Measurements from ENCODE around the gene TBCE. TPM values are rescaled to one million over a fixed set of nuclear protein-coding genes. Genes with fewer than 3 reads are reported as not detected.
"Not testable (repeated sequence)": the region's sequence is repeated elsewhere in the genome, so short reads cannot be mapped to it uniquely, and the experiment has no call there.

The TBCE gene
- total RNA-seq, 1 donor from 2014 or later, result 27.4 TPM

DNA sequence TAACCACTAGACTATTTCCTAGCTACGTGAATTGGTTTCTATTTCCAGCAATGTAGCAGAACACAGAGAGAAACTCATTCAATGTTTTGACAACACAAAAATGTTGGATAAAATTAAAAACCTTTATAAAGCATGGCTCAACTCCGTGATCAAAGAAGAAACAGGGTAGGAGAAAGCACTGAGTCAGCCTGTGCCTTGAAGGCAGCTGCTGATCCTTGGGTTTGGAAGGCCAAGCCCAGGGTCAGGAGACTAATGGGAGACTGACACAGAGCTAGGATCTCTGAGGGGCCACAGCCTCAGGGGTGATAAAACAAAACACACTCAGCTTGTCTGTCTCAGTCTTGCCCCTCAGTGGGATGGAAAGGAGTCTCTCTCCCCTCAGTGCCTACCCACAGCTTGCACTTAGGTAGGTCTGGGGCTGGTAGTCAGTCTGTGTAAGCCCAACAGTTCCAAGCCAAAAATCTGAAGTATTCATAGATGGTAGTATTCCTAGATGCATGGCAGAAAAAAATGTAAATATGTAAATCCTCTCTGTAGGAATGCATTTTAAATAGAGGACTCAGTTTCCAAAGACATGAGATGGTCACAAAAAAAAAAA, 83.8 kb downstream of the TBCE start:
- DNase-seq (ENCODE audit: low spot score), result no peak

DNA sequence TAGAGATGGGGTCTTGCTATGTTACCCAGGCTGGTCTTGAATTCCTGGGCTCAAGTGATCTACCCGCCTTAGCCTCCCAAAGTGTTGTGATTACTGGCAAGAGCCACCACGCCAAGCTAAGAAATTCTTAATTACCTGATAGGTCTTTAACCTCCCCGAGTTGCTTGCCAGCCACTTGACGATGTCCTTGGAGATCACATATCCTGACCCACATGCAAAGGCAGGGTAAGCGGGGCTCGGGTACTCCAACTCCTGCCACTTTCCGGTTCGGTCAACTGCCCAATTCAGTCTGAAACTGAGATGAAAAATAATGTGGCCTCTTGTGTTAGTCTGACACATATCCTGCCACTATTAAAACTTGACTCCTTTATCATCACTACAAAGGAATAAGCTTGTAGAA, 86.8 kb downstream of the TBCE start:
- DNase-seq (ENCODE audit: low spot score), result no peak

DNA sequence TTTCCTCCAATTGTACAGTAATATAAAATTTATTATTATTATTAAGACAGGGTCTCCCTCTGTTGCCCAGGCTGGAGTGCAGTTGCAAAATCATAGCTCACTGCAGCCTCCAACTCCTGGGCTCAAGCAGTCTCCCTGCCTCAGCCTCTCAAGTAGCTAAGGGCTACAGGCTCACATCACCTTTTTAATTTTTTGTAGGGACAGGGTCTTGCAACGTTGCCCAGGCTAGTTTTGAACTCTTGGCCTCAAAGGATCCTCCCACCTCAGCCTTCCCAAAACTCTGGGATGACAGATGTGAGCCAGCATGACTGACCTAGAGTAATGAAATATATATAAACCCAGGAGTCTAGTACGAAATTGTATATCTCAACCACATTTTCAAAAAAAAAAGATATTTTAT, 87.9 kb downstream of the TBCE start:
- DNase-seq (ENCODE audit: low spot score), result no peak

DNA sequence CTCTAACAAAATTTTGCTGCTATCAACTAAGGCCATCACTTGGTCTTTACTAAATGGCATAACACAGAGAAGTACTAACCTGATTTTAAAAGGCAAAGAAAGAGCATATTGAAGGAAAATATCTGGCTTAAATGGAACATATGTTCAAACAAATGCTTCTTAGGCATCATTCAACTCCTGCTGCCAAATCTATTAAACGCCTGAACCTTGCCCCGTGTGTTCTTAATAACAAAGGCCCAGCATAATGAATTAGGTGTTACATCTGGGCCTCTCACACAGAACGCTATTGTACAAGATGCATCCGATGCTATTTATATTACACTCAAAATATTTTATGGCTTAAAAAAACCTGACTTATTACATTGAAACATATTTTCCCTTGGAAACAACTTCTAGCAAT, 88.6 kb downstream of the TBCE start:
- no peak for DNase-seq (ENCODE audit: low spot score)

DNA sequence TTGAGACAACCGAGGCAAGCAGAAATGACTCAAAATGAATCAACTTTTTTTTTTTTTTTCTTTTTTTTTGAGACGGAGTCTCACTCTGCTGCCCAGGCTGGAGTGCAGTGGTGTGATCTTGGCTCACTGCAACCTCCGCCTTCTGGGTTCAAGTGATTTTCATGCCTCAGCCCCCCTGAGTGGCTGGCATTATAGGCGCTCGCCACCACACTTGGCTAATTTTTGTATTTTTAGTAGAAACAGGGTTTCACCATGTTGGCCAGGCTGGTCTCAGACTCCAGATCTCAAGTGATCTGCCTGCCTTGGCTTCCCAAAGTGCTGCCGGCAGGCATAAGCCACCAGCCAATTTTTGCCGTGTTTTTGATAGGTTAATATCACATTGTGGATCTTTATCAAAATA, 90.6 kb downstream of the TBCE start:
- DNase-seq (ENCODE audit: low spot score), result not testable (repeated sequence)

DNA sequence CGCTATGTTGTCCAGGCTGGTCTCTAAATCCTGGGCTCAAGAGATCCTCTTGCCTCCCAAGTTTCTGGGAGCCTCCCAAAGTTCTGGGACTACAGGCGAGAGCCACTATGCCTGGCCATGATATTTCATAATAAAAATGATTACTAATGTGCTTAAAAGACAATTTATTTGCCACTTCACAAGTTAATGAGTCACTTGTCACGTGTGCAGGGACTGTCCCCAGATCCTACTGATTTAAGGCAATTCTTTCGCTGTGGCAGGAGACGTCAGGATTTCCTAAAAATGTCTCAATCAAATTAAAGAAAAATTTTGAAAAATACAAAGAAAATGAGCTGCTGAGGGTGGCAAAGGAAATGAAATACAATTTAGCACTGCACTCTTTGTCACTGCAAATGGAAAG, 93.5 kb downstream of the TBCE start:
- no peak for DNase-seq (ENCODE audit: low spot score)

DNA sequence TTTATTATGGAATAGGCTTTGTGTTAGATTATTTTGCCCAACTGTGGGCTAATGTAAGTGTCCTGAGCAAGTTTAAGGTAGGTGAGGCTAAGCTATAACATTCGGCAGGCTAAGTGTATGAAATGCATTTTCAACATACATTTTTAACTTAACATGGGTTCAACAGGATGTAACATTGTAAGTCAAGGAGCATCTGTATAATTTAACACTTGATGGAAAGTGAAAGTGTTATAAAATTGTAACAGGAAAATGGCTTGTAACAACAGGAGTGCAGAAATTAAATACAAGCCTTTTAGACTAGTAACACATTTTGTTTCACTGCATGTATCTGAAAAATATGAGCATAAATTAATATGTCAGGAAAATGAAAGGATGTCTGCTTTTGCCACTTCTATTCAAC, 94.7 kb downstream of the TBCE start:
- DNase-seq (ENCODE audit: low spot score), result no peak

DNA sequence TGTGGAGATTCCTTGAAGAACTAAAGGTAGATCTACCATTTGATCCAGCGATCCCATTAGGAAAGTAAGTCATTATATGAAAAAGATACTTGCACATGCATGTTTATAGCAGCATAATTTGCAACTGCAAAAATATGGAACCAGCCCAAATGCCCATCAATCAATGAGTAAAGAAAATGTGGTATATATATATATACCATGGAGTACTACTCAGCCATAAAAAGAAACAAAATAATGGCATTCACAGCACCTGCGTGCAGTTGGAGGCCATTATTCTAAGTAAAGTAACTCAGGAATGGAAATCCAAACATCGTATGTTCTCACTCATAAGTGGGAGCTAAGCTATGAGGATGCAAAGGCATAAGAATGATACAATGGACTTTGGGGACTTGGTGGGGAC, 95.6 kb downstream of the TBCE start:
- DNase-seq (ENCODE audit: low spot score), result not testable (repeated sequence)

DNA sequence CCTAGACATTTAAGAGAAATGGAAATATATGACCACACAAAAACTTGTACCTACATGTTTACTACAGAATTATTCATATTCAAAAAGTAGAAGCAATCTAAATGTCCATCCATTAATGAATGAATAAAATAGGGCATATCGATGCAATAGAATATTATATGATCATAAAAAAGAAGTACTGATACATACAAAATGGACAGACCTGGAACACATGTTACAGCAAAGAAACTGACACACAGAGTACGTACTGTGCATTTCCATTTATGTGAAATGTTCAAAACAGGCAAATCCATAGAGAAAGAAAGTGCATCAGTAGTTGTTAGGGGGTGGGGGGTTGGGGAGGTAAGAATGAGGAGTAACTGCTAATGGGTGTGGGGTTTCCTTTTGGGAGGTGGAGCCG, 97.8 kb downstream of the TBCE start:
- no peak for DNase-seq (ENCODE audit: low spot score)

DNA sequence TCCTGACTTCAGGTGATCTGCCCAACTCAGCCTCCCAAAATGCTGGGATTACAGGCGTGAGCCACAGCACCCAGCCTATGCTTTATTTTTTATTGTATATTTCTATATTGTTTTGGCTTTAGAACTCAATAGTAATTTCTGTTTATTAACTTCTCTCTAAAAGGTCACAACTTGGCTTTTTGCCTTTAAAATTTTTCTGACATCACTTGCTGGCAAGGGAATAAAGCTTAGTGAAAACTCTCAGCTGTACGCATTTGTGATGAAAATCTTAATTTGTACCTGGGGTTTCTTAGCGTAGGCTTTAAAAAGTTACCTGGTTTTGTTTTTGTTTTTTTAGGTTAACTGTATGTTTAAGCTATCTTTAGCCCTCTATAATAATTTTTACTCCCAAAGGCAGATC, 100.8 kb downstream of the TBCE start:
- DNase-seq (ENCODE audit: low spot score), result no peak

DNA sequence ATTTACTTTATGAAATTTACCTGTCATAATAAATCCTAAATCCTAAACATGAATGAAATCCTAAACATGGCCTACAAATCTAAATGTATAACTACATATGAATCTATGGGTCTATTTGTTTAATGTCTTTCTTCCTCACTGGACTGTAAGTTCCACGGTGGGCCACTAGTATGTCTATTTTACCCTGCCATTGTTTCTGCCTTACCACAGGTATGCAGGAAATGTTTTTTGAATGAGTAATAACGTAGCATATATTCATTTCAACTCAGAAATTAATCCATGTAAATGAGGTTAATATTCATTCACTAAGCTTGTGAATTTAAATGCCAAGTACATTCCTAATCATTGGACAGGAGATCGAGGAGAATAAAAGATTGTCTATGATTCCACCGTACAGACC, 101.7 kb downstream of the TBCE start:
- DNase-seq (ENCODE audit: low spot score), result no peak

DNA sequence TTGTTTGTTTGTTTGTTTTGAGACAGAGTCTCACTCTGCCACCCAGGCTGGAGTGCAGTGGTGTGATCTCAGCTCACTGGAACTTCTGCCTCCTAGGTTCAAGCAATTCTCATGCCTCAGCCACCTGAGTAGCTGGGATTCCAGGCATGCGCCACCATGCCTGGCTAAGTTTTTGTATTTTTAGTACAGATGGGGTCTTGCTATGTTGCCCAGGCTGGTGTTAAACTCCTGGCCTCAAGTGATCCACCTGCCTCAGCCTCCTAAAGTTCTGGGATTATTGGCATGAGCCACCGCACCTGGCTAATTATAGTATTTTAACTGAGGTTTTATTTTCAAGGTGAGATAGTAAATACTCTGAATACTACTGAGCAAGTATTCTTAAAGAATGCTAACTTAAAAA, 102.7 kb downstream of the TBCE start:
- DNase-seq (ENCODE audit: low spot score), result not testable (repeated sequence)

DNA sequence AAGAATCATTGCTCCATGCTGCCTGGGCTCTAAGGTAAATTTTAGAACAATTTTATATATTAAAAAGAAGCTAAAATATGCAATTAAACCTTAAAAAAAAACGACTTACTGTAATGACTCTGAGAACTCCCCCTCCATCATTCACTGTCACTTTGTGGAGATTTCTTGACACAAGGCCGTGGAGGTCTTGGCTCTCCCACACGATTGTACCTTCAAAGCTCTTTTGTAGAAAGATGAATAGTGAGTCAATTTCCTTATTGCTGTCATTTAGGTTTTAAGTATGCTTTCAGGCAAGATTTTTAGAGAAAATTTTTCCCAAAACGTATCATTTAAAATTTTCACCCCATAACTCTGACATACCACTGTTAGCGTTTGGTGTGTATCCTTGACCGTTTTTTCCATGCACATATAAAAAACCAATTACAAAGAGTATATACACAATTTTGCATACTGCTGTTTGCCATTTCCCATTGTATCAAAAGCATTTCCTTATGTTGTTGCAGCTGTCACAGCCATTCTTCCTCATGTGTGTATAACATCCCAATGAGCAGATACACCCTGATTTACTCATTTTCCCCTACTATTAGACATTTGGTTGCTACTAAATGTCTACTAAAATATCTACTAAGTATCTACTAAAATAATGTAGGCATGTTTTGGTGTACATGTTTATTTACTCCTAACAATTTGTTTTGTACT, 103.7 kb downstream of the TBCE start:
- DNase-seq (ENCODE audit: low spot score), result no peak

DNA sequence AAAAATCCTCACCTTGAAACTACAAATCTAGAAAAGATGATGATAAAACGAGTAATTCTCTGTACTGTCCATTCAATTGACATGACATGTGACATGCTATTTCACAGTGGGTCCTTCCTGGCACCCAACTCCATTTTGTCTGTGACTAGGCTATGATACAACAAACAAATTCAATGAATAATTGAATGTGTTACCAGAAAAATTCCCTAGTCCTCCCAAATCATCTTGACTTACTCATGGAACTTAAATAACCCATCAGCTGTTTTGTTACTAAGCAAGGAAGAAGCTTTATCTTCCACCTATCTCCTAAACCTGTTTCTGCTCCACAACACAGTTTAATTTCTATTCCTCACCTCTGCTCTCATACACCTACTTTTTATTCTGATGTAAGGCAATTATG, 106.6 kb downstream of the TBCE start:
- no peak for DNase-seq (ENCODE audit: low spot score)

DNA sequence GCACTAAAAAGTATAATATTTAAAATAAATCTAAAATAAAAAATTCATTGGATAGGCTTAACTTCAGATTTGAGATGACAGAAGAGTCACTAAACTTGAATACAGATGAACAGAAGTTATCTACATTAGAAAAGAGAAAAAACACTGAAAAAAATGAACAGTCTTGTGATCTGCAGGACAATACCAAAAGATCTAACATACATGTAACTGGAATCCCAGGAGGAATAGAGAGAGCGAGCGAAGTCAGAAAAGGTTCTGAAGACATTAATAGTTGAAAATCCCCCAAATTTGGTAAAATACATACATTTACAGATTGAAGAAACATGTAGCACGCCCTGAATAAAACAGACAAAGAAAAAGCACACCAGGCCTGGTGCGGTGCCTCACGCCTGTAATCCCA, 115.9 kb downstream of the TBCE start:
- no peak for DNase-seq (ENCODE audit: low spot score)

DNA sequence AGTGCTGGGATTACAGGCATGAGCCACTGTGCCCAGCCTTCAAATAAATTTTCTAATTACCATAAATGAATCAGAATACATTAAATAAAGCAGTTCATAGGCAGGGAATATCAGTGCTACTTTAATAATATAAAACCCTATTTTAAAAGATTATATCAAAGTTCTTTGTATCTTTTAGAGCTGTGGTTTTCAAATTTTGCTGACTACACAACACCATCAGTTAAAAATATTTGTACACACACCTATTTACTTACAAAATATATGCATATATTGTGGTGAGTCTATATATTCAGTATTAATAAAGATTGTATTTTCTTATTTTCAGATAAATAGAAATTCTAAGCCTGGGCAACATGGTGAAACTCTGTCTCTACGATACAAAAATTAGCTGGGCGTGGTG, 118.3 kb downstream of the TBCE start:
- no peak for DNase-seq (ENCODE audit: low spot score)

DNA sequence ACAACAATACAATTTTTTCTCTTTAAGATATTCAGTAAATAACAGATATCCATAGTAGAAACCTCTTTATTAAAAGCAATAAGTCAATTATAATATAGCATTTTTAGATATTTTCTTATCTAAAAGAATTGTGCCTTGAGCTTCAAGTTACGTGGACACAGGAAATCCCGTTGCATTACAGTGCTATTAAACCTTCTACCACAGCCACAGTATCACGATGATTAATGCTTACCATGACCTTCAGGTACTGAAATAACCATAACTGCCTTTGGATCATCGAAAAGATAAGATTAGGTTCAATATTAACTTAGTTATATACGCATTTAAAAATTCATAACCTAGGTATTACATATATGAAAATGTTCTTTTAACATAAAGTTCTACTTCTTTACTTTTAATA, 119.1 kb downstream of the TBCE start:
- no peak for DNase-seq (ENCODE audit: low spot score)

DNA sequence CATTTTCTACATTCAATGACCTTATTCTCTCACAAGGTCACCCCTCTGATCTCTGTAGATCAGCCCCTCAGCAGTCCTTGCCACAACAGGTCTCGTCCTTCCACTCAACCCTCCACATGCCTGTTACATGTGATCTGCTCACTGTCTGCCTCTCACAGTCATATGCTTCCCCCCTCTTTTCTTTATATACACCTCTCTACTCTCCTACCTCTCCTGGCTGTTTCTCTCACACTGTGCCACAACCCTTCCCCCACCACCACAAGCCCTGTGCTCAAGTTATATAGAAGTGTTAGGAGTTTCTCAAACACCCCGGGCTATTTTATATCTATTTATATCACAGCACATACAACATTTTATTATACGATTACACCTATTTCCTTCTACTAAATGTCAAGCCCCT, 124.4 kb downstream of the TBCE start:
- DNase-seq (ENCODE audit: low spot score), result no peak

DNA sequence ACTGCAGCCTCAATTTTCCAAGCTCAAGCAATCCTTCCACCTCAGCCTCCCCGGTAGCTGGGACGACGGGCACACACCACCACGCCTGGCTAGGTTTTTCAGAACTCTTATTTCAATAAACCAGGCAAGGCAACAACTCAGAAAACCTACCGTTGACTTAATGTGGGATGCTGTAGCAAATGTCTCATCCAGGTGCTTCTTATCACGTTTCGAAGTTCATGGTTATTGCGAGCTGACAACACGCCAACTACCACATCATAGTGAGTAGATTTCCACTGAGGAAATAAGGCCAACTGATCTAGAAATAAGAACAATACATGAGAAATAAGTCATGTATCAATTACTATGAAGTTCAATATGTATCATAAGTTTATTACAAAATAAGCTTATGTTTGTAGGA, 127.3 kb downstream of the TBCE start:
- DNase-seq (ENCODE audit: low spot score), result no peak

DNA sequence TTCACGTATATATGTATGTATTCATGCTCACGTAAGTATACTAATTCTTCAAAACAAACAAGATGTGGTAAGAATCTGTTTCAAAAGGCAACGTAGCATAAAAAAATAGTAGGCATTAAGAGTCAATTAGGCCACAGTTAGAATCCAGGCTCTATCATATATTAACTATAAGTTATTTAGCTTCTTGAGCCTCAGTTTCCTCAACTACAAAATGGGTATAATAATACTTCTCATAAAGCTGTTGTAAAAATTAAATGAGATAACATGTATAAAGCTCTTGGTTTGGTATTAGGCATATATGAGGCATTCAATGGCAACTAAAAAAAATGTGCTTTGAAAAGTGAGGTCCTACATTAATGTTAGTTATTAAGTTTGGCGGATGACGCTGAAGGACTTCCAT, 127.8 kb downstream of the TBCE start:
- DNase-seq (ENCODE audit: low spot score), result no peak

DNA sequence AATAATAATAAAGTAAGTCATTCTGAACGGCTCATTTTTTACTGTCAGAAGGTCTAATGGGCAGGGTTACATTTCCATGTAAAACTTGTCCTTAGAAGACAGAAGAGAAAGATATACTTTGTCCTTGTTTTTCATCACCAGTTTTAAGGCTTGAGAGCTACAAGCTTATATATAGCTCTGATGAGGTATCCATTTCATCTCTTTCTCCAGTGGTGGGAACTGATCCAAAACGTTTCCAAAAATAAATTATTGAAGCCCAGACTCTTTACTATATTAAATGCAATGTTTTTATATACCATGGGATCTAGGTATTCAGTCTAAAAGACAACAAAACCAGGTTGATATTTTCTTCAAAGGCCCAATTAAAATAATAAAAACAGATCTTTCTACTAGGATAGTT, 128.3 kb downstream of the TBCE start:
- DNase-seq (ENCODE audit: low spot score), result no peak

DNA sequence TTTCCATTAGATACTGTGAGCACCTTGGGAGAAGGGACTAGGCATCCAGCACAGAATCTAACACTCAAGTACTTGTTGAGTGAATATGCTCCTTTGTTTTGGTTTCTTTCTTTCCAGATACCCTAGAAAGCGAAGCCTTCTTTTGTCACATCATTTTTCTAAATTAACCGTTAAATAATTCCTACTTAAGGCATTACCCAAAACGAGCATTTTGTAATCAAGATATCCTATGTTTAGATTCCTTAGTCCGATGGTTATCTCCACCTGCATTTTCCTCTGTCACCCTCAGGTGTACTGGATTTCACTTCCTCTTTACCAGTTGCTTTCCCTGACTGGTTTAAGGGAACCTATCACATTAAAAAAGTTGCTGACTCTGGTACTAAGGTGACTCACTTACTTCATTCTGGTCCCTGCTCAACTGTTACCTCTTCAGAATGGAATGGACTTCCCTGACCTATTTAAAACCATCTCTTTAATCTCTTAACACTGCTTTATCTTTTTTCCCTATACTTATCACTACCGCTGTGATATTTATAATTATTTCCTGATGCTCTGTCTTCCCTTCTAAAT, 133.8 kb downstream of the TBCE start:
- no peak for DNase-seq (ENCODE audit: low spot score)
